Heart left ventricle (tissue), 13 donors: ENCODE results near the gene SEMA3E.

Source experiments
- POLR2A ChIP-seq, 2 donors: fragments of 450-650 bp; IDR thresholded peaks; one replicate each; pipeline ENCODE4 v1.6.1; 2017; ENCODE audit warnings: antibody characterized with exemption in 2 of 2, mild to moderate bottlenecking in 2 of 2, moderate library complexity in 2 of 2
- TF ChIP-seq, protein P1 (sequence below), 12 donors: fragments of 200-600 bp; sonication (generic) in 4 of 12; IDR thresholded peaks; one replicate each; pipeline versions ENCODE4 v1.5.0 to v1.8.0; 2018 to 2022; ENCODE audit warnings: antibody characterized with exemption in 12 of 12, mild to moderate bottlenecking in 5 of 12
- donor health status: ischemic (EF 13 %, LVEDD 7.1; RV severe dilation, severe dysfunction).
- donor health status: DM: no; HTN: yes; CAD: no.
- donor health status: DM: no; HTN: no; CAD: no.
- donor health status: ischemic (EF 25% LVEDD 6.9; RV normal size, moderate dysfunction).
- donor health status: ischemic (EF 25% LVEDD 5.7; RV mildly dilated, moderate dysfunction).
- donor health status: ischemic (EF 35%, LVEDD 5.7; RV mildly dilated, moderate dysfunction).
- donor health status: nonischemic (EF 11% LVEDD 7.7; RV severe dilation, severe dysfunction).
- donor health status: DM: yes; HTN: yes; CAD: no.
- donor health status: PGD.
- donor health status: ischemic (EF 29% LVEDD 5.4; RV normal size, mild dysfunction).
- donor health status: nonischemic (EF 23%, LVEDD 6.1; RV moderate dilation, normal function).

DNA sequence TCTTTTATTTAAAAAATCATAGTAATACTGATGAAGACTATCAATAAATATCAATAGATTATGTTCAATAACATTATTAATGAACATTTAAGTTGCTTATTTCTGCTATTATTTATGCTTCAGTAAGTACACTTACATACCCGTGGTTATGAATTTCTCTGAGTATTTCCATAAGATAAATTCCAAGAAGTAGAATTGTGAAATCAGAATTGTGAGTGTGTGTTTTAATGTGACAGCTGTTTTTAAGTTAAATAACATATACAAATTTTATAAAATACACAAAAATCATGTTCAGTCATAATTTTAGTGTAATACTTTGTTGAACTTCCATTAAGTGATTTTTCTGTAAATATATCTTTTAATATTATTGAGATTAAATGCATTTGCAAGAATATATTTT lies 37.5 kb upstream of the SEMA3E start:
- TF ChIP-seq, protein P1, sequence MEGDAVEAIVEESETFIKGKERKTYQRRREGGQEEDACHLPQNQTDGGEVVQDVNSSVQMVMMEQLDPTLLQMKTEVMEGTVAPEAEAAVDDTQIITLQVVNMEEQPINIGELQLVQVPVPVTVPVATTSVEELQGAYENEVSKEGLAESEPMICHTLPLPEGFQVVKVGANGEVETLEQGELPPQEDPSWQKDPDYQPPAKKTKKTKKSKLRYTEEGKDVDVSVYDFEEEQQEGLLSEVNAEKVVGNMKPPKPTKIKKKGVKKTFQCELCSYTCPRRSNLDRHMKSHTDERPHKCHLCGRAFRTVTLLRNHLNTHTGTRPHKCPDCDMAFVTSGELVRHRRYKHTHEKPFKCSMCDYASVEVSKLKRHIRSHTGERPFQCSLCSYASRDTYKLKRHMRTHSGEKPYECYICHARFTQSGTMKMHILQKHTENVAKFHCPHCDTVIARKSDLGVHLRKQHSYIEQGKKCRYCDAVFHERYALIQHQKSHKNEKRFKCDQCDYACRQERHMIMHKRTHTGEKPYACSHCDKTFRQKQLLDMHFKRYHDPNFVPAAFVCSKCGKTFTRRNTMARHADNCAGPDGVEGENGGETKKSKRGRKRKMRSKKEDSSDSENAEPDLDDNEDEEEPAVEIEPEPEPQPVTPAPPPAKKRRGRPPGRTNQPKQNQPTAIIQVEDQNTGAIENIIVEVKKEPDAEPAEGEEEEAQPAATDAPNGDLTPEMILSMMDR (IDR thresholded peaks at IDR 0.05) = no peak
- no peak for TF ChIP-seq POLR2A (IDR thresholded peaks at IDR 0.05)
